Panc1 (cell line): Measurements from ENCODE around the gene SCAMP1. TPM values are rescaled to one million over a fixed set of nuclear protein-coding genes. Genes with fewer than 3 reads are reported as not detected.

Source experiments
- ATAC-seq: fragments of 200-7000 bp; cut with Tn5 transposase; 2 replicates; pipeline ENCODE4 v1.9.1; 2020; ENCODE audit warnings: mild to moderate bottlenecking, moderate library complexity
- BruUV-seq: library from RNA; stranded (reverse); fragments of 400-500 nt; replicated peaks from 2 replicates; lab custom pipeline; 2021; lab: Mats Ljungman, UMichigan
- CTCF ChIA-PET: fragments of 300-600 bp; sonication (Branson Sonifier 250); formaldehyde crosslinking; loops from one replicate; lab custom pipeline; 2022; ENCODE audit warnings: antibody characterized with exemption; lab: Charles Lee
- POLR2A ChIA-PET: fragments of 300-600 bp; sonication (Branson Sonifier 250); formaldehyde crosslinking; loops from one replicate; lab custom pipeline; 2022; ENCODE audit warnings: antibody characterized with exemption; lab: Charles Lee
- DNase-seq: peaks from one replicate; pipeline ENCODE4 v3.0.0-alpha.2; 2010; ENCODE audit warnings: low read depth, low spot score
- H3K27ac ChIP-seq: 2 replicates; pipeline ENCODE4 v1.5.1; 2011; ENCODE audit warnings: mild to moderate bottlenecking, low read length, inconsistent platforms
- H3K27me3 ChIP-seq: fragments of 200-500 bp; sonication (Bioruptor generic); 2 replicates; pipeline ENCODE4 v1.6.0; 2014; ENCODE audit warnings: low read length, inconsistent platforms; ENCODE audit not compliant: control insufficient read depth, insufficient read depth
- H3K36me3 ChIP-seq: fragments of 200-500 bp; sonication (Bioruptor generic); 2 replicates; pipeline ENCODE4 v1.5.1; 2014; ENCODE audit warnings: inconsistent platforms, mild to moderate bottlenecking, low read length, moderate library complexity; ENCODE audit not compliant: control insufficient read depth, insufficient read depth
- H3K4me1 ChIP-seq: 2 replicates; pipeline ENCODE4 v1.5.1; 2011; ENCODE audit warnings: inconsistent platforms, mild to moderate bottlenecking, low read length, moderate library complexity; ENCODE audit not compliant: control insufficient read depth, insufficient read depth
- H3K4me3 ChIP-seq, 2 experiments: 2 replicates each; pipeline ENCODE4 v1.5.1; 2011 to 2012; ENCODE audit warnings: low read depth in 2 of 2, low read length in 2 of 2, mild to moderate bottlenecking in 2 of 2, inconsistent platforms in 1 of 2, moderate library complexity in 1 of 2
- H3K9me3 ChIP-seq: fragments of 200-500 bp; sonication (Bioruptor generic); 2 replicates; pipeline ENCODE4 v1.5.1; 2014; ENCODE audit warnings: low read depth, mild to moderate bottlenecking, inconsistent platforms, low read length, moderate library complexity; ENCODE audit not compliant: control insufficient read depth, insufficient read depth
- CTCF ChIP-seq: fragments of 450-650 bp; IDR thresholded peaks from 2 replicates; pipeline ENCODE4 v1.5.1; 2017; ENCODE audit warnings: mild to moderate bottlenecking
- POLR2AphosphoS5 ChIP-seq: IDR thresholded peaks from 2 replicates; pipeline ENCODE4 v1.6.1; 2012; ENCODE audit warnings: mild to moderate bottlenecking, low read depth, low read length, moderate library complexity
- REST ChIP-seq, 2 experiments: IDR thresholded peaks; 2 replicates each; pipeline ENCODE4 v1.6.1; 2011 to 2012; ENCODE audit warnings: low read depth in 2 of 2, control low read depth in 1 of 2, low read length in 1 of 2, mild to moderate bottlenecking in 1 of 2, moderate library complexity in 1 of 2; ENCODE audit not compliant: insufficient read depth in 1 of 2
- SIN3A ChIP-seq: IDR thresholded peaks from 2 replicates; pipeline ENCODE4 v1.6.1; 2012; ENCODE audit warnings: low read depth, mild to moderate bottlenecking, low read length, moderate library complexity, borderline replicate concordance; ENCODE audit not compliant: insufficient read depth
- TCF7L2 ChIP-seq: IDR thresholded peaks from 2 replicates; pipeline ENCODE4 v1.6.1; 2011; ENCODE audit warnings: mild to moderate bottlenecking, low read depth, low read length, inconsistent platforms
- in situ Hi-C: cut with HindIII; loops from 2 replicates; pipeline ENCODE4 v1.10.0; 2016; ENCODE audit warnings: low sequenced_read_pairs, low pct_unique_long_range_greater_than_20kb
- intact Hi-C: fragments of 100-400 bp; cut with micrococcal nuclease; formaldehyde crosslinking; loops from one replicate; pipeline ENCODE4 v1.10.0; 2022; ENCODE audit not compliant: unreplicated experiment
- total RNA-seq: library from RNA; stranded (reverse); gene quantifications from one replicate; pipeline ENCODE4 v1.2.1, GENCODE V29; 2021; ENCODE audit not compliant: unreplicated experiment

Gene SCAMP1
- total RNA-seq, 1 experiment from 2014 or later: 51.3 TPM

- intact Hi-C loops (no loop called here), in situ Hi-C loops (no loop called here)
- H3K4me1 ChIP-seq: peaks cover 8% of the 10 kb centered on the region; the same call in 1 of the 2 replicates
- H3K27ac ChIP-seq: no peak overlapping the region
- no peaks in the 10 kb centered on the region for H3K27me3 ChIP-seq
- DNase-seq (no peak), ATAC-seq (no peak)
- POLR2A ChIA-PET: no interaction called here
- TF ChIP-seq POLR2AphosphoS5 (no peak), TCF7L2 (no peak), SIN3A (no peak)
- CTCF ChIA-PET: no interaction called here
- H3K9me3 ChIP-seq: no peaks in the 10 kb centered on the region
- BruUV-seq: no TSS peak
- no peaks in the 10 kb centered on the region for H3K36me3 ChIP-seq
- no peak overlapping the region for H3K4me3 ChIP-seq
These were observed 147.9 kb downstream of the SCAMP1 start for GRCh38 chr5:78508186-78508765.

GRCh38 chr5:78509145-78509865 is 148.9 kb downstream of the SCAMP1 start:
- Histone ChIP-seq H3K4me1 (peaks cover 8% of the 10 kb centered on the region; the same call in 1 of the 2 replicates), H3K27me3 (no peaks in the 10 kb centered on the region), H3K9me3 (no peaks in the 10 kb centered on the region), H3K27ac (no peak overlapping the region), H3K4me3 (no peak overlapping the region), H3K36me3 (no peaks in the 10 kb centered on the region)
- BruUV-seq: no TSS peak
- ChIA-PET POLR2A (no interaction called here), CTCF (no interaction called here)
- DNase-seq (no peak), ATAC-seq (no peak)
- TF ChIP-seq REST (IDR thresholded peaks at IDR 0.05; ENCODE audit: insufficient read depth in 1 of 2, low read depth in 2 of 2, low read length in 1 of 2) (no peak), SIN3A (no peak), TCF7L2 (no peak), POLR2AphosphoS5 (no peak), CTCF (no peak)
- intact Hi-C loops: no loop called here
- in situ Hi-C loops: no loop called here
